Measurements from ENCODE around the gene ZBTB7C. TPM values are rescaled to one million over a fixed set of nuclear protein-coding genes. Genes with fewer than 3 reads are reported as not detected.

ZBTB7C gene
- total RNA-seq, 3 donors from 2014 or later = 5.6 to 26.5 (median 6.1) TPM

GRCh38 chr18:48021273-48021914 lies 387.8 kb downstream of the ZBTB7C start:
- DNase-seq (ENCODE audit: low spot score in 2 of 2) = no peak
- intact Hi-C loops (cut with DNase I; ENCODE audit: low total_unique reads) = no loop called here
- no peaks in the 10 kb centered on the region for H3K4me1 ChIP-seq
- no peak for TF ChIP-seq POLR2AphosphoS5 (IDR thresholded peaks at IDR 0.05)
- TF ChIP-seq CTCF (IDR thresholded peaks at IDR 0.05) = no peak
- no peak for TF ChIP-seq POLR2A (IDR thresholded peaks at IDR 0.05)
- no peak overlapping the region for H3K4me3 ChIP-seq
- H3K27ac ChIP-seq = no peak overlapping the region
- no peaks in the 10 kb centered on the region for H3K27me3 ChIP-seq
- no peaks in the 10 kb centered on the region for H3K9me3 ChIP-seq
- H3K36me3 ChIP-seq = no peaks in the 10 kb centered on the region

GRCh38 chr18:48020337-48021250 lies 388.6 kb downstream of the ZBTB7C start:
- Histone ChIP-seq H3K27ac (no peak overlapping the region), H3K4me3 (no peak overlapping the region), H3K9me3 (no peaks in the 10 kb centered on the region), H3K27me3 (no peaks in the 10 kb centered on the region), H3K36me3 (no peaks in the 10 kb centered on the region), H3K4me1 (no peaks in the 10 kb centered on the region)
- peak in 1 of 2 donors; percentile 19 for DNase-seq (ENCODE audit: low spot score in 2 of 2)
- no peak for TF ChIP-seq POLR2A (IDR thresholded peaks at IDR 0.05)
- TF ChIP-seq CTCF (IDR thresholded peaks at IDR 0.05) = no peak
- TF ChIP-seq POLR2AphosphoS5 (IDR thresholded peaks at IDR 0.05) = no peak
- intact Hi-C loops (cut with DNase I; ENCODE audit: low total_unique reads) = no loop called here

GRCh38 chr18:48019557-48020325 lies 389.4 kb downstream of the ZBTB7C start:
- no peaks in the 10 kb centered on the region for H3K4me1 ChIP-seq
- intact Hi-C loops (cut with DNase I; ENCODE audit: low total_unique reads) = no loop called here
- no peaks in the 10 kb centered on the region for H3K27me3 ChIP-seq
- H3K36me3 ChIP-seq = no peaks in the 10 kb centered on the region
- no peak overlapping the region for H3K4me3 ChIP-seq
- no peaks in the 10 kb centered on the region for H3K9me3 ChIP-seq
- TF ChIP-seq CTCF (IDR thresholded peaks at IDR 0.05) (no peak), POLR2AphosphoS5 (IDR thresholded peaks at IDR 0.05) (no peak), POLR2A (IDR thresholded peaks at IDR 0.05) (no peak)
- peak in 1 of 2 donors; percentile 37 for DNase-seq (ENCODE audit: low spot score in 2 of 2)
- H3K27ac ChIP-seq = no peak overlapping the region

GRCh38 chr18:48018851-48019250 lies 390.3 kb downstream of the ZBTB7C start:
- Histone ChIP-seq H3K9me3 (no peaks in the 10 kb centered on the region), H3K27ac (no peak overlapping the region), H3K36me3 (no peaks in the 10 kb centered on the region), H3K4me1 (no peaks in the 10 kb centered on the region), H3K4me3 (no peak overlapping the region), H3K27me3 (no peaks in the 10 kb centered on the region)
- intact Hi-C loops (cut with DNase I; ENCODE audit: low total_unique reads) = no loop called here
- TF ChIP-seq POLR2AphosphoS5 (IDR thresholded peaks at IDR 0.05) (no peak), CTCF (IDR thresholded peaks at IDR 0.05) (no peak)
- no peak for DNase-seq (ENCODE audit: low spot score in 2 of 2)
